ENCODE measurements around the gene PRSS56.

PRSS56 gene

DNA sequence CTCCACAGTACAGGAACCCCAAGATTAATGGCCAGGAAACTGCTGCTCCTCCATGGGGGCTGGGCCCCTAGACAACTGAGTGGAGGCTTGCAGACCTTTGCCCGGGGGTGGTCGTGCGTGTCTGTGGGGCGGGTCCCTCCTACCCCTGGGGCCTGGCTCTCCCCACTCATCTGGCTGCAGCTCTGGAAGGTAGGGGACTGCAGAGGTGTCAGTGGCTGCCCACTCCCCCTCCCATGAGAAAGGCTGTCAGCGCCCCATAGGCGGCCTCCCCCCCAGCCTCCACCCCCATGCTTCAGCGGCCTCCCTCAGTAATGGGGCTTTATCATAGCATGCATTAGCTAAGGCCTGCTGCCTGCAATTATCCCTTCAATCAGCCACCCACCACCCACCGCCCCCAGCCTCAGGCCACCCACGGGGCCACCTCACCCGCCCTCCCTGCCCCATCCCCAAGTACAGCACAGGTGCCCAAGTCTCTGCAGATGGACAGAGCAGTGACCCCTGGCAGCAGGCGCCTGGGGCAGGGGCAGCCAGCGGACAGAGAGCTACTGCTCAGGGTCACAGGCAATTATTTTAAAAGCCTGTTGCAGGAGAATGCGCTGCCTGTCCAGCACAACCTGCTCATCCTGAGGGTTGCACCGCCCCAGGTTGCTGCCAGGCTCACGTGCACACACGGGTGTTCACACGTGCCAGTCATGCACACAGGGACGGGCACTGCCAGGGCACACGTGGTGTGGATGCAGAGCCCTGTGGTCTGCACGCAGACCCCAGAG, 23.5 kb upstream of the PRSS56 start:
- Histone ChIP-seq H3K27me3 (ENCODE audit: control insufficient read depth in 1 of 2, insufficient read depth in 1 of 2, low read length in 2 of 2) (peaks cover 55 to 82% of the 10 kb centered on the region in 2 experiments), H3K14ac (ENCODE audit: low read length in 2 of 2) (no peak overlapping the region), H2BK5ac (ENCODE audit: low read depth, low read length, poor library complexity, severe bottlenecking) (no peak overlapping the region), H3K4me2 (ENCODE audit: low read length, poor library complexity, severe bottlenecking) (no peak overlapping the region), H3K4me1 (ENCODE audit: control insufficient read depth, insufficient read depth, low read depth, low read length) (no peaks in the 10 kb centered on the region), H3K18ac (ENCODE audit: low read depth in 1 of 2, low read length in 2 of 2) (no peak overlapping the region), H2BK15ac (ENCODE audit: low read depth, poor library complexity, severe bottlenecking) (no peak overlapping the region), H4K8ac (ENCODE audit: low read length) (no peak overlapping the region), H3K23ac (ENCODE audit: low read length in 2 of 2) (no peak overlapping the region), H2AFZ (ENCODE audit: low read depth, low read length) (no peak overlapping the region), H3K79me1 (replicated peaks; ENCODE audit: low read length, poor library complexity, severe bottlenecking) (no peaks in the 10 kb centered on the region), H3K27ac (ENCODE audit: low read length, poor library complexity, severe bottlenecking) (no peak overlapping the region), H3K4ac (ENCODE audit: low read depth in 1 of 2, low read length in 2 of 2) (no peak overlapping the region), H3K36me3 (ENCODE audit: control insufficient read depth in 1 of 2, insufficient read depth in 2 of 2, low read depth in 1 of 2, low read length in 2 of 2) (no peaks in the 10 kb centered on the region), H2BK12ac (ENCODE audit: low read length in 2 of 2) (no peak overlapping the region), H3K4me3 (ENCODE audit: insufficient read depth in 1 of 2, low read depth in 1 of 2, low read length in 2 of 2) (no peak overlapping the region), H2AK5ac (ENCODE audit: low read length, severe bottlenecking) (no peak overlapping the region), H2BK120ac (ENCODE audit: low read depth, low read length) (no peak overlapping the region), H4K91ac (ENCODE audit: low read length) (no peak overlapping the region), H3K9ac (ENCODE audit: low read length) (no peak overlapping the region), H3K9me3 (ENCODE audit: control insufficient read depth, low read length) (no peaks in the 10 kb centered on the region)
- 77% methylated on average over 16 of the region's 20 CpGs for WGBS
- DNase-seq, result no peak

DNA sequence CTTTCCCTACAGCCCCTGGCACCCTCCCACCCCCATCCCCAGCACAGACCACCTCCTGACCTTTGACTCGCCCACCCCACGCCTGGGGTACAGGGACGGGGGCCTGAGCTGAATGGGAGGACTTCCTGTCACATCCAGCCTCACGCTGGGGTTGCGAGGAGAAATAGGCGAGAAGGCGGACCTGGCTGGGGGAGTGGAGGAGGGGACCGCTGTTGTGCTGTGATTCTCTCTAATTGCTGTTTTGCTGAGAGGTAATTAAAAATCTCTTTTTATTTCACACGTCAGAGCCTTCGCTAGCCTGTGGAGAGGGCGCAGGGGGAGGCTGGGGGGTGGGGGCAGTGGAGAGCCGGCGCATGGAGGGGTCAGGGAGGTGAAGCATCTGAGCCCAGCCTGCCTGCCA, 22.8 kb upstream of the PRSS56 start:
- Histone ChIP-seq H2AFZ (ENCODE audit: low read depth, low read length) (no peak overlapping the region), H3K23ac (ENCODE audit: low read length in 2 of 2) (no peak overlapping the region), H3K9me3 (ENCODE audit: control insufficient read depth, low read length) (no peaks in the 10 kb centered on the region), H3K4me3 (ENCODE audit: insufficient read depth in 1 of 2, low read depth in 1 of 2, low read length in 2 of 2) (no peak overlapping the region), H2BK5ac (ENCODE audit: low read depth, low read length, poor library complexity, severe bottlenecking) (no peak overlapping the region), H3K4me1 (ENCODE audit: control insufficient read depth, insufficient read depth, low read depth, low read length) (peaks cover under 1% of the 10 kb centered on the region), H3K27ac (ENCODE audit: low read length, poor library complexity, severe bottlenecking) (no peak overlapping the region), H3K4me2 (ENCODE audit: low read length, poor library complexity, severe bottlenecking) (no peak overlapping the region), H2BK120ac (ENCODE audit: low read depth, low read length) (no peak overlapping the region), H3K9ac (ENCODE audit: low read length) (no peak overlapping the region), H2BK15ac (ENCODE audit: low read depth, poor library complexity, severe bottlenecking) (no peak overlapping the region), H3K4ac (ENCODE audit: low read depth in 1 of 2, low read length in 2 of 2) (no peak overlapping the region), H2AK5ac (ENCODE audit: low read length, severe bottlenecking) (no peak overlapping the region), H4K8ac (ENCODE audit: low read length) (no peak overlapping the region), H3K14ac (ENCODE audit: low read length in 2 of 2) (no peak overlapping the region), H2BK12ac (ENCODE audit: low read length in 2 of 2) (no peak overlapping the region), H3K18ac (ENCODE audit: low read depth in 1 of 2, low read length in 2 of 2) (no peak overlapping the region), H3K79me1 (replicated peaks; ENCODE audit: low read length, poor library complexity, severe bottlenecking) (no peaks in the 10 kb centered on the region), H4K91ac (ENCODE audit: low read length) (no peak overlapping the region), H3K36me3 (ENCODE audit: control insufficient read depth in 1 of 2, insufficient read depth in 2 of 2, low read depth in 1 of 2, low read length in 2 of 2) (no peaks in the 10 kb centered on the region), H3K27me3 (ENCODE audit: control insufficient read depth in 1 of 2, insufficient read depth in 1 of 2, low read length in 2 of 2) (peaks cover 56 to 82% of the 10 kb centered on the region in 2 experiments)
- WGBS, result 56% methylated on average over 12 of the region's 13 CpGs
- DNase-seq, result no peak

DNA sequence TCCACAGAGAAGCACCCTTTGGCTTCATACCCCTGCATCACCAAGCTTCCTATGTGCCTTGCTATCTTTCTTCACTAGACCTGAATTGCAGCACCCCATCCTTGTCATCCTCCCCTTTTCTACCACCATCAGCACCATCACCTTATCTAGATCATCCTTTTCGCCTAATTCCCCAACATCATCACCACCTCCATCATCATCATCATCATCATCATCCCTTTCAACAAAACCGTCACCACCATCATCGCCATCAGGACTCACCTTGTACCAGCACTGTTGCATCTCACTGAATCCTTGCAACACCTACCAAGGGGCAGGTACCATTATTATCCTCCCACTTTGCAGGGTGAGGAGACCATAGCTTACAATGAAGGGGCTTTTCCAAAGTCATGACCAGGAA, 21.7 kb upstream of the PRSS56 start:
- no peaks in the 10 kb centered on the region for H3K9me3 ChIP-seq (ENCODE audit: control insufficient read depth, low read length)
- H3K4me2 ChIP-seq (ENCODE audit: low read length, poor library complexity, severe bottlenecking), result no peak overlapping the region
- peaks cover 52 to 82% of the 10 kb centered on the region in 2 experiments for H3K27me3 ChIP-seq (ENCODE audit: control insufficient read depth in 1 of 2, insufficient read depth in 1 of 2, low read length in 2 of 2)
- no peak overlapping the region for H2BK12ac ChIP-seq (ENCODE audit: low read length in 2 of 2)
- 82% methylated on average over 3 of the region's 3 CpGs for WGBS
- H3K14ac ChIP-seq (ENCODE audit: low read length in 2 of 2), result no peak overlapping the region
- DNase-seq, result no peak
- no peak overlapping the region for H2BK15ac ChIP-seq (ENCODE audit: low read depth, poor library complexity, severe bottlenecking)
- no peak overlapping the region for H3K27ac ChIP-seq (ENCODE audit: low read length, poor library complexity, severe bottlenecking)
- H2BK120ac ChIP-seq (ENCODE audit: low read depth, low read length), result no peak overlapping the region
- H3K36me3 ChIP-seq (ENCODE audit: control insufficient read depth in 1 of 2, insufficient read depth in 2 of 2, low read depth in 1 of 2, low read length in 2 of 2), result no peaks in the 10 kb centered on the region
- H2AFZ ChIP-seq (ENCODE audit: low read depth, low read length), result no peak overlapping the region
- H2BK5ac ChIP-seq (ENCODE audit: low read depth, low read length, poor library complexity, severe bottlenecking), result no peak overlapping the region
- H3K18ac ChIP-seq (ENCODE audit: low read depth in 1 of 2, low read length in 2 of 2), result no peak overlapping the region
- H3K4me1 ChIP-seq (ENCODE audit: control insufficient read depth, insufficient read depth, low read depth, low read length), result peaks cover 10% of the 10 kb centered on the region
- no peaks in the 10 kb centered on the region for H3K79me1 ChIP-seq (replicated peaks; ENCODE audit: low read length, poor library complexity, severe bottlenecking)
- H4K8ac ChIP-seq (ENCODE audit: low read length), result no peak overlapping the region
- H4K91ac ChIP-seq (ENCODE audit: low read length), result no peak overlapping the region
- H3K4me3 ChIP-seq (ENCODE audit: insufficient read depth in 1 of 2, low read depth in 1 of 2, low read length in 2 of 2), result no peak overlapping the region
- no peak overlapping the region for H2AK5ac ChIP-seq (ENCODE audit: low read length, severe bottlenecking)
- H3K23ac ChIP-seq (ENCODE audit: low read length in 2 of 2), result no peak overlapping the region
- H3K4ac ChIP-seq (ENCODE audit: low read depth in 1 of 2, low read length in 2 of 2), result no peak overlapping the region
- H3K9ac ChIP-seq (ENCODE audit: low read length), result no peak overlapping the region

DNA sequence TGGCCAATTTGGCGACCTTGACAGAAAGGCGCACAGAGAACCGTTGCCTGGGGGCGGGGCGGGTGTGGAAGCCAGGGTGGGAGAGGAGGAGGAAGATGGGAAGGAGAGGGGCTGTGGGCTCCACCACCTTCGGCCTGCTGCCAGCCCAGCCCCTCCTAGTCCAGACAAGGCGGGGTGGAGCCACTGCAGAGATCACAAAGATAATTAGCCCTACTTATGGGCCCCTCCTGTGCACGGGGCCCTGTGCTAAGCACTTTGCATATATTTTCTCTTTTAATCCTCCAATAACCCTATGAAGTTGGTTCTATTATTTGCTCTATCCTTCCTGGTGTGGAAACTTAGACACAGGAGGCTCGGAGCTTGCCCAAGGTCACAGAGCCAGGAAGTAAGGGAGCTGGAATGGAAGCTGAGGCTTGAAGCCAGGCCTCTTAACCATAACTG, 18.8 kb upstream of the PRSS56 start:
- H3K27me3 ChIP-seq (ENCODE audit: control insufficient read depth in 1 of 2, insufficient read depth in 1 of 2, low read length in 2 of 2), result peaks cover 65 to 91% of the 10 kb centered on the region in 2 experiments
- no peaks in the 10 kb centered on the region for H3K36me3 ChIP-seq (ENCODE audit: control insufficient read depth in 1 of 2, insufficient read depth in 2 of 2, low read depth in 1 of 2, low read length in 2 of 2)
- H3K27ac ChIP-seq (ENCODE audit: low read length, poor library complexity, severe bottlenecking), result no peak overlapping the region
- H3K9ac ChIP-seq (ENCODE audit: low read length), result no peak overlapping the region
- no peak for DNase-seq
- H2BK15ac ChIP-seq (ENCODE audit: low read depth, poor library complexity, severe bottlenecking), result no peak overlapping the region
- WGBS, result 81% methylated on average over 6 of the region's 9 CpGs
- H4K8ac ChIP-seq (ENCODE audit: low read length), result no peak overlapping the region
- H3K9me3 ChIP-seq (ENCODE audit: control insufficient read depth, low read length), result no peaks in the 10 kb centered on the region
- H4K91ac ChIP-seq (ENCODE audit: low read length), result no peak overlapping the region
- no peak overlapping the region for H3K14ac ChIP-seq (ENCODE audit: low read length in 2 of 2)
- no peak overlapping the region for H3K4me2 ChIP-seq (ENCODE audit: low read length, poor library complexity, severe bottlenecking)
- H2BK12ac ChIP-seq (ENCODE audit: low read length in 2 of 2), result no peak overlapping the region
- peaks cover 13% of the 10 kb centered on the region for H3K4me1 ChIP-seq (ENCODE audit: control insufficient read depth, insufficient read depth, low read depth, low read length)
- no peak overlapping the region for H2AFZ ChIP-seq (ENCODE audit: low read depth, low read length)
- H3K79me1 ChIP-seq (replicated peaks; ENCODE audit: low read length, poor library complexity, severe bottlenecking), result no peaks in the 10 kb centered on the region
- H3K4ac ChIP-seq (ENCODE audit: low read depth in 1 of 2, low read length in 2 of 2), result no peak overlapping the region
- H3K18ac ChIP-seq (ENCODE audit: low read depth in 1 of 2, low read length in 2 of 2), result no peak overlapping the region
- no peak overlapping the region for H3K4me3 ChIP-seq (ENCODE audit: insufficient read depth in 1 of 2, low read depth in 1 of 2, low read length in 2 of 2)
- H2BK5ac ChIP-seq (ENCODE audit: low read depth, low read length, poor library complexity, severe bottlenecking), result no peak overlapping the region
- H2BK120ac ChIP-seq (ENCODE audit: low read depth, low read length), result no peak overlapping the region
- no peak overlapping the region for H3K23ac ChIP-seq (ENCODE audit: low read length in 2 of 2)
- H2AK5ac ChIP-seq (ENCODE audit: low read length, severe bottlenecking), result no peak overlapping the region
